Esophagus squamous epithelium (tissue), 5 donors: ENCODE results near the gene ADGRV1. TPM values are rescaled to one million over a fixed set of nuclear protein-coding genes. Genes with fewer than 3 reads are reported as not detected.
"Not testable (repeated sequence)": the region's sequence is repeated elsewhere in the genome, so short reads cannot be mapped to it uniquely, and the experiment has no call there.

ENCODE experiments used
- DNase-seq: peaks from one replicate; lab custom pipeline; 2025; lab: John Stamatoyannopoulos, UW
- H3K27ac ChIP-seq, 4 donors: fragments of 200-600 bp; sonication (generic); one replicate each; pipeline ENCODE4 v1.5.1; 2016 to 2019; ENCODE audit warnings: mild to moderate bottlenecking in 1 of 4
- H3K27me3 ChIP-seq, 4 donors: fragments of 200-600 bp; sonication (generic); 1 replicate in 3 of 4; 2 replicates in 1 of 4; pipeline versions ENCODE4 v1.5.1 to v1.6.0; 2017 to 2021; ENCODE audit warnings: antibody characterized with exemption in 1 of 4
- H3K36me3 ChIP-seq, 3 donors: fragments of 200-600 bp; sonication (generic); one replicate each; pipeline ENCODE4 v1.5.1; 2016 to 2019
- H3K4me1 ChIP-seq, 3 donors: fragments of 200-600 bp; sonication (generic); one replicate each; pipeline ENCODE4 v1.5.1; 2017 to 2019
- H3K4me3 ChIP-seq, 4 donors: fragments of 200-600 bp; sonication (generic); 1 replicate in 3 of 4; 2 replicates in 1 of 4; pipeline ENCODE4 v1.5.1; 2016 to 2019; ENCODE audit warnings: mild to moderate bottlenecking in 2 of 4, moderate library complexity in 1 of 4
- H3K9me3 ChIP-seq, 3 donors: fragments of 200-600 bp; sonication (generic); one replicate each; pipeline ENCODE4 v1.5.1; 2016 to 2019
- CTCF ChIP-seq, 6 experiments: fragments of 450-650 bp in 4 of 6; fragments of 200-600 bp in 2 of 6; sonication (generic) in 2 of 6; IDR thresholded peaks; one replicate each; pipeline ENCODE4 v1.5.1; 2016 to 2019; ENCODE audit warnings: antibody characterized with exemption in 6 of 6, mild to moderate bottlenecking in 4 of 6, moderate library complexity in 4 of 6
- POLR2A ChIP-seq, 4 donors: fragments of 450-650 bp; IDR thresholded peaks; one replicate each; pipeline ENCODE4 v1.6.1; 2017; ENCODE audit warnings: antibody characterized with exemption in 4 of 4, mild to moderate bottlenecking in 4 of 4, moderate library complexity in 3 of 4
- WGBS, 2 donors: methylation state at CpG; one replicate each; pipeline ENCODE4 v1.1.5; 2018; 5-methylcytosine and 5-hydroxymethylcytosine counted together
- intact Hi-C: fragments of 100-400 bp; cut with DNase I; formaldehyde crosslinking; loops from one replicate; pipeline ENCODE4 v1.15.0; 2022
- total RNA-seq, 4 donors: library from RNA; depleted of rRNA; stranded (reverse); fragments of >200 nt; gene quantifications; one replicate each; pipeline ENCODE4 v1.1.0, GENCODE V29; 2016
- donor health status: DM: yes; HTN: yes; CAD: no.

Gene ADGRV1
- total RNA-seq, 4 donors from 2014 or later: 1.9 to 14.1 (median 4.0) TPM

DNA sequence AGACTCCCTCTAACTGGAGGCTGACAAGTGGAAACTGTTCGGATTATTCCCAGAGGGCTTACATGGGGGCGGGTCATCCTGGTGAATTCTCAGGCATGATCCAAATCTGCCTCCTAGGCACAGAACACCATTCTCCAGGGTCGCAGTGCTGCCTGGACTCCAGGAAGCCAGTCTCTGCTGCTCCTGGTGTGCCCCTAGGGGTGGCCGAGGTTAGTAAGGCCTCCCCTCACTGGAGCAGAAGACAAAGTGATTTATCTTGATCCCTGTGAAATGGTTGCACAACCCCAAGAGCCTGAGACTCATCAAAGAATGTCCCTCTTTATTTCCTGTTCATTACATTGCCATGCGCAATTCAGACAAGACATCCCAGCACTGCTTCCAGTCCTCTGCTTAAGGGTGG, 17.1 kb downstream of the ADGRV1 start:
- 73 to 92% methylated on average over 2 to 5 of the region's 5 CpGs for WGBS, 2 donors
- no peak overlapping the region for H3K4me3 ChIP-seq
- intact Hi-C loops: no loop called here

GRCh38 chr5:90576566-90576965, 18.0 kb downstream of the ADGRV1 start:
- H3K36me3 ChIP-seq, H3K27me3 ChIP-seq, H3K4me1 ChIP-seq, H3K27ac ChIP-seq, H3K9me3 ChIP-seq, intact Hi-C loops, DNase-seq, H3K4me3 ChIP-seq: not testable (repeated sequence)
- 76 to 83% methylated on average over 3 of the region's 3 CpGs for WGBS, 2 donors

More for the DNA sequence above, 17.1 kb downstream of the ADGRV1 start:
- DNase-seq: no peak
- TF ChIP-seq POLR2A (IDR thresholded peaks at IDR 0.05): no peak
- TF ChIP-seq CTCF (IDR thresholded peaks at IDR 0.05): no peak
- Histone ChIP-seq H3K4me1 (no peaks in the 10 kb centered on the region), H3K27ac (no peak overlapping the region), H3K36me3 (no peaks in the 10 kb centered on the region), H3K9me3 (no peaks in the 10 kb centered on the region), H3K27me3 (no peaks in the 10 kb centered on the region)

DNA sequence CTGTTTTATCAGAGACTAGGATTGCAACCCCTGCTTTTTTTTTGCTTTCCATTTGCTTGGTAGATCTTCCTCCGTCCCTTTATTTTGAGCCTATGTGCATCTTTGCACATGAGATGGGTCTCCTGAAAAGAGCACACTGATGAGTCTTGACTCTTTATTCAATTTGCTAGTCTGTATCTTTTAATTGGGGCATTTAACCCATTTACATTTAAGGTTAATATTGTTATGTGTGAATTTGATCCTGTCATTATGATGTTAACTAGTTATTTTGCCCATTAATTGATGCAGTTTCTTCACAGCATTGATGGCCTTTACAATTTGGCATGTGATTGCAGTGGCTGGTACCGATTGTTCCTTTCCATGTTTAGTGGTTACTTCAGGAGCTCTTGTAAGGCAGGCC, 21.3 kb downstream of the ADGRV1 start:
- H3K36me3 ChIP-seq, H3K27me3 ChIP-seq, intact Hi-C loops, DNase-seq, H3K27ac ChIP-seq, H3K9me3 ChIP-seq, H3K4me3 ChIP-seq, H3K4me1 ChIP-seq: not testable (repeated sequence)
- WGBS, 2 donors: 87 to 88% methylated on average over 2 of the region's 2 CpGs

GRCh38 chr5:90581956-90582355, 23.4 kb downstream of the ADGRV1 start:
- Histone ChIP-seq H3K4me3 (no peak overlapping the region), H3K4me1 (no peaks in the 10 kb centered on the region), H3K27me3 (no peaks in the 10 kb centered on the region), H3K36me3 (no peaks in the 10 kb centered on the region), H3K9me3 (no peaks in the 10 kb centered on the region), H3K27ac (no peak overlapping the region)
- TF ChIP-seq CTCF (IDR thresholded peaks at IDR 0.05): no peak
- no peak for TF ChIP-seq POLR2A (IDR thresholded peaks at IDR 0.05)
- intact Hi-C loops: no loop called here
- WGBS, 2 donors: 48 to 51% methylated on average over 2 of the region's 2 CpGs
- no peak for DNase-seq

GRCh38 chr5:90585337-90585986, 26.9 kb downstream of the ADGRV1 start:
- no peaks in the 10 kb centered on the region for H3K9me3 ChIP-seq
- TF ChIP-seq CTCF (IDR thresholded peaks at IDR 0.05): no peak
- no peak for TF ChIP-seq POLR2A (IDR thresholded peaks at IDR 0.05)
- DNase-seq: no peak
- H3K4me3 ChIP-seq: no peak overlapping the region
- intact Hi-C loops: no loop called here
- no peaks in the 10 kb centered on the region for H3K27me3 ChIP-seq
- no peaks in the 10 kb centered on the region for H3K4me1 ChIP-seq
- 55 to 75% methylated on average over 7 of the region's 7 CpGs for WGBS, 2 donors
- no peak overlapping the region for H3K27ac ChIP-seq
- no peaks in the 10 kb centered on the region for H3K36me3 ChIP-seq

DNA sequence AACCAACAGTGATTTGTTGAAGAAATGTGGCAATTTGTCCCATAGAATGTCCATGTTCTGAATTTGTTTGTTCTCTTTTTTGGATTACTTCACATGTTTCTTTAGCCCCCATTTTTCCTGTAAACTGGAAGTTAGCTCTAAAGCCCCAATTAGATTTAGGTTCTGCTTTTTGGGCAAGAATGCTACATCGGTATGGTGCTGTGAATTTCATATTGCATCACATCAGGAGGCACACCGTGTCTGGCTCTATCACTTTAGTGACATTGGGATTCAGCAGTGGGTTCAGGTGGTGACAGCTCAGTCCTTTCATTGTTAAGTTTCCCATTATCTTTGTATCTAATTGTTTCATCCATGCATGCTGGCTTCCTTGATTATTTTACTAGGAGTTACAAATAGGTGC, 27.9 kb downstream of the ADGRV1 start:
- Histone ChIP-seq H3K27ac (no peak overlapping the region), H3K9me3 (no peaks in the 10 kb centered on the region), H3K27me3 (no peaks in the 10 kb centered on the region), H3K36me3 (no peaks in the 10 kb centered on the region), H3K4me1 (no peaks in the 10 kb centered on the region), H3K4me3 (no peak overlapping the region)
- intact Hi-C loops: no loop called here
- WGBS, 2 donors: 77 to 82% methylated on average over 2 of the region's 2 CpGs
- DNase-seq: no peak
- TF ChIP-seq CTCF (IDR thresholded peaks at IDR 0.05) (no peak), POLR2A (IDR thresholded peaks at IDR 0.05) (no peak)
